Erythroblast (primary cell): ENCODE measurements around the gene UACA.

Experiments
- GATA1 ChIP-seq: IDR thresholded peaks from 2 replicates; pipeline ENCODE4 v1.6.1; 2011; ENCODE audit warnings: low read depth, mild to moderate bottlenecking, control low read depth, low read length, moderate library complexity
- POLR2A ChIP-seq: IDR thresholded peaks from 2 replicates; pipeline ENCODE4 v1.6.1; 2011; ENCODE audit warnings: mild to moderate bottlenecking, low read length

GRCh38 chr15:70625011-70625410 lies 138.3 kb downstream of the UACA start:
- TF ChIP-seq POLR2A, result no peak
- no peak for TF ChIP-seq GATA1
